Dermis microvascular lymphatic vessel endothelial cell (primary cell): ENCODE measurements around the gene CIC. TPM values are rescaled to one million over a fixed set of nuclear protein-coding genes. Genes with fewer than 3 reads are reported as not detected.

ENCODE experiments used
- DNase-seq, 2 donors: peaks; one replicate each; pipeline versions ENCODE4 v3.0.0 to v3.0.0-alpha.2; 2010; ENCODE audit warnings: low read depth in 2 of 2
- total RNA-seq: library from RNA; depleted of rRNA; stranded (reverse); fragments of >200 nt; gene quantifications from 2 replicates; pipeline ENCODE4 v1.2.1, GENCODE V29; 2014

Gene CIC
- total RNA-seq, 1 donor from 2014 or later = 8.7 TPM

GRCh38 chr19:42244347-42245220, 24.5 kb upstream of the CIC start:
- peak; percentile 87 to 94 for DNase-seq

GRCh38 chr19:42245231-42245630, 23.8 kb upstream of the CIC start:
- DNase-seq = no peak

GRCh38 chr19:42246143-42246921, 22.7 kb upstream of the CIC start:
- peak in 1 of 2 donors; percentile 87 for DNase-seq

- DNase-seq = no peak
Measured at GRCh38 chr19:42246922-42247639, 22.0 kb upstream of the CIC start.

GRCh38 chr19:42247640-42248199, 21.3 kb upstream of the CIC start:
- no peak for DNase-seq

- DNase-seq = no peak
Measured at GRCh38 chr19:42248270-42249148, 20.5 kb upstream of the CIC start.

GRCh38 chr19:42249149-42249750, 19.8 kb upstream of the CIC start:
- no peak for DNase-seq

GRCh38 chr19:42249769-42250168, 19.3 kb upstream of the CIC start:
- DNase-seq = no peak

GRCh38 chr19:42250183-42250665, 18.8 kb upstream of the CIC start:
- DNase-seq = peak in 1 of 2 donors; percentile 19

GRCh38 chr19:42250666-42251531, 18.2 kb upstream of the CIC start:
- peak in 1 of 2 donors; percentile 54 for DNase-seq

- DNase-seq = no peak
Measured at GRCh38 chr19:42251572-42252358, 17.3 kb upstream of the CIC start.

GRCh38 chr19:42252365-42253244, 16.4 kb upstream of the CIC start:
- peak in 1 of 2 donors; percentile 28 for DNase-seq

GRCh38 chr19:42253245-42254088, 15.6 kb upstream of the CIC start:
- DNase-seq = peak in 1 of 2 donors; percentile 60

GRCh38 chr19:42254089-42254849, 14.8 kb upstream of the CIC start:
- DNase-seq = peak in 1 of 2 donors; percentile 69
